OCI-LY1 (cell line): ENCODE results near the gene CELSR1.
"Not testable (repeated sequence)": the region's sequence is repeated elsewhere in the genome, so short reads cannot be mapped to it uniquely, and the experiment has no call there.

Experiments
- H2AFZ ChIP-seq: fragments of 200-600 bp; sonication (generic), shearing (Covaris generic); 2 replicates; pipeline ENCODE4 v1.6.0; 2014; ENCODE audit warnings: antibody characterized with exemption, mild to moderate bottlenecking, low read length
- H3F3A ChIP-seq: fragments of 200-600 bp; sonication (generic), shearing (Covaris generic); 2 replicates; pipeline ENCODE4 v1.6.0; 2014; ENCODE audit warnings: mild to moderate bottlenecking, antibody characterized with exemption, low read length, moderate library complexity; ENCODE audit not compliant: insufficient read depth
- H3K27ac ChIP-seq: fragments of 200-600 bp; sonication (generic); 2 replicates; pipeline ENCODE4 v1.5.1; 2014; ENCODE audit warnings: low read length, mixed run types, mild to moderate bottlenecking, low read depth; ENCODE audit not compliant: poor library complexity, severe bottlenecking
- H3K27me3 ChIP-seq: fragments of 200-600 bp; sonication (generic); 2 replicates; pipeline ENCODE4 v1.6.0; 2014; ENCODE audit warnings: antibody characterized with exemption, mild to moderate bottlenecking, low read length, moderate library complexity; ENCODE audit not compliant: insufficient read depth
- H3K36me3 ChIP-seq: fragments of 200-600 bp; sonication (generic); 2 replicates; pipeline ENCODE4 v1.6.1; 2014; ENCODE audit warnings: mild to moderate bottlenecking, antibody characterized with exemption, low read length, moderate library complexity, mixed read lengths; ENCODE audit not compliant: insufficient read depth
- H3K4me1 ChIP-seq: fragments of 200-600 bp; sonication (generic); 2 replicates; pipeline ENCODE4 v1.5.1; 2014; ENCODE audit warnings: mild to moderate bottlenecking, low read length, moderate library complexity; ENCODE audit not compliant: insufficient read depth, severe bottlenecking
- H3K4me2 ChIP-seq: fragments of 200-600 bp; sonication (generic), shearing (Covaris generic); 2 replicates; pipeline ENCODE4 v1.6.1; 2014; ENCODE audit warnings: low read length
- H3K4me3 ChIP-seq: fragments of 200-600 bp; sonication (generic); 2 replicates; pipeline ENCODE4 v1.5.1; 2014; ENCODE audit warnings: low read length, low read depth, mild to moderate bottlenecking, mixed read lengths; ENCODE audit not compliant: poor library complexity, severe bottlenecking
- H3K79me2 ChIP-seq: fragments of 200-600 bp; shearing (Covaris generic); 2 replicates; pipeline ENCODE4 v1.6.1; 2016; ENCODE audit warnings: mixed run types, low read length, mixed read lengths; ENCODE audit not compliant: insufficient read depth
- H3K9ac ChIP-seq: fragments of 200-600 bp; sonication (generic), shearing (Covaris generic); 2 replicates; pipeline ENCODE4 v1.6.1; 2014; ENCODE audit warnings: mild to moderate bottlenecking, low read length, mixed read lengths
- H3K9me2 ChIP-seq: fragments of 200-600 bp; sonication (generic), shearing (Covaris generic); 2 replicates; pipeline ENCODE4 v1.6.1; 2014; ENCODE audit warnings: low read depth, mild to moderate bottlenecking, low read length, mixed read lengths
- H3K9me3 ChIP-seq: fragments of 200-600 bp; shearing (Covaris generic); 2 replicates; pipeline ENCODE4 v1.6.1; 2014; ENCODE audit warnings: low read length, mixed read lengths
- H4K20me1 ChIP-seq: fragments of 200-600 bp; sonication (generic), shearing (Covaris generic); 2 replicates; pipeline ENCODE4 v1.6.0; 2016; ENCODE audit warnings: mild to moderate bottlenecking, low read length; ENCODE audit not compliant: insufficient read depth
- EZH2 ChIP-seq: fragments of 200-600 bp; sonication (generic), shearing (Covaris generic); IDR thresholded peaks from 2 replicates; pipeline ENCODE4 v1.8.0; 2017; ENCODE audit warnings: borderline replicate concordance, mixed run types, mild to moderate bottlenecking, antibody characterized with exemption, low read length, moderate library complexity, mixed read lengths
- TF ChIP-seq, protein P1 (sequence below): fragments of 200-600 bp; sonication (generic), shearing (Covaris generic); IDR thresholded peaks from 2 replicates; pipeline ENCODE4 v1.5.1; 2017; ENCODE audit warnings: mild to moderate bottlenecking, antibody characterized with exemption, low read length, moderate library complexity, mixed read lengths

CELSR1 gene

DNA sequence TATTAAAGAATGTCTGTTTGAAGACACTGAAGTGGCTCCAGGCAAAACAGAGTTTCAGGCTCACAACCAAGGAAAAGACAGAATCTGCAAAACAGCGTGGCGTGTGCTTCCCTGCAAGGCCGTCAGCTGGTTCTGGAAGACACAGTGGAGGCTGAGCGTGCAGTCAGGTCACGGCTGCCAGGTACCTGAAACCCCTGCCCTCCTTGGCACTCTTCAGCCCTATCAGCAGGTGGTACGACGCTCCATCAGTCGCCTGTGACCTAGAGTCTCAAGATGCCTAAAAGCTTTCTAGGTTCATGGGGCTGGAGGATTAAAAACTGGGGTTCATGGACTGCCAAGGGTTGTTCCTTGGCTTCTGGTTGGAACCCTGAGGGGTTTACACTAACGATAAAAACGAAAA, 136.1 kb downstream of the CELSR1 start:
- no peaks in the 10 kb centered on the region; the same call in 1 of the 2 replicates for H3K36me3 ChIP-seq
- no peaks in the 10 kb centered on the region for H3K79me2 ChIP-seq
- no peak overlapping the region for H3K27ac ChIP-seq
- H3K9me3 ChIP-seq: no peaks in the 10 kb centered on the region
- no peak overlapping the region for H2AFZ ChIP-seq
- no peak overlapping the region for H3K4me2 ChIP-seq
- no peaks in the 10 kb centered on the region for H3K27me3 ChIP-seq
- H3K4me3 ChIP-seq: no peak overlapping the region
- no peaks in the 10 kb centered on the region for H3F3A ChIP-seq
- peaks cover 10% of the 10 kb centered on the region for H3K4me1 ChIP-seq
- H3K9me2 ChIP-seq: no peaks in the 10 kb centered on the region
- no peak overlapping the region for H3K9ac ChIP-seq
- H4K20me1 ChIP-seq: no peaks in the 10 kb centered on the region
- TF ChIP-seq EZH2: no peak
- TF ChIP-seq, protein P1, sequence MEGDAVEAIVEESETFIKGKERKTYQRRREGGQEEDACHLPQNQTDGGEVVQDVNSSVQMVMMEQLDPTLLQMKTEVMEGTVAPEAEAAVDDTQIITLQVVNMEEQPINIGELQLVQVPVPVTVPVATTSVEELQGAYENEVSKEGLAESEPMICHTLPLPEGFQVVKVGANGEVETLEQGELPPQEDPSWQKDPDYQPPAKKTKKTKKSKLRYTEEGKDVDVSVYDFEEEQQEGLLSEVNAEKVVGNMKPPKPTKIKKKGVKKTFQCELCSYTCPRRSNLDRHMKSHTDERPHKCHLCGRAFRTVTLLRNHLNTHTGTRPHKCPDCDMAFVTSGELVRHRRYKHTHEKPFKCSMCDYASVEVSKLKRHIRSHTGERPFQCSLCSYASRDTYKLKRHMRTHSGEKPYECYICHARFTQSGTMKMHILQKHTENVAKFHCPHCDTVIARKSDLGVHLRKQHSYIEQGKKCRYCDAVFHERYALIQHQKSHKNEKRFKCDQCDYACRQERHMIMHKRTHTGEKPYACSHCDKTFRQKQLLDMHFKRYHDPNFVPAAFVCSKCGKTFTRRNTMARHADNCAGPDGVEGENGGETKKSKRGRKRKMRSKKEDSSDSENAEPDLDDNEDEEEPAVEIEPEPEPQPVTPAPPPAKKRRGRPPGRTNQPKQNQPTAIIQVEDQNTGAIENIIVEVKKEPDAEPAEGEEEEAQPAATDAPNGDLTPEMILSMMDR: no peak

DNA sequence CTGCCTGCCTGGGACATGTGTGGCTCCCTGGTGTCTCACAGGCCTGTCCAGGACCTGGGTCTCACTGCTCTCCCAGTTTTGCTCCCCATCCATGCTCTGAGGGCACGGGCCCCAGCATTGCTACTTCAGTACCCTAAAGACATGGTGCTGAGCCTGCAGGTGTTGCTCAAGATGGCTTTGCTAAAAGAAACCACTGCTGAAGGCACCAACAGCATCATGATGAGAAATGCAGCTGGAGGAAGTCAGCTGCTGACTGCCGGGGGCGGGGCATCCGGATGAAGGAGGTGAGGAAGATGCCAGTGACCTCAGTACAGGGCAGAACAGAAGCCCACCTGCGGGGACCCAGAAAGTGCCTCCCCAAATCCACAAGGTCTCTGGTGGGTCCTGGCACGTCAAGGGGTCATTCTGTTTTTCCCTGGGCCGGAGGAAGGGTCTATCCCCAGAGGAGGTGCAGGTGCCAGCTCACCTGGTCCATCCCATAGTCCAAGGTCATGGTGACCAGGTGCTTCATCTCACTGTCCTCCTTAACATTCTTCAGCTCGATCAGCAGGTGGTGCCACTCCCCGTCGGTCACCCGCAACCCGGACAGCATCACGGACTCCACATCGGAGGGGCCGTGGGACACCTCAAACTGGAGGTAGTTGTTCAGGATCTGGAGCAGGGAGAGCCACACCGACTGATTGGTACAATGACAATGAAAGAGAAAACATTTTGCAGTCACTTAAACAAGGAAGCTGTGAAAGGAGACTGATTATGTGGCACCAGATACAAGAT, 138.0 kb downstream of the CELSR1 start:
- Histone ChIP-seq H3K4me1 (peaks cover 10% of the 10 kb centered on the region), H3K36me3 (no peaks in the 10 kb centered on the region; the same call in 1 of the 2 replicates), H3K27ac (no peak overlapping the region), H2AFZ (no peak overlapping the region), H3K4me2 (no peak overlapping the region), H3K27me3 (no peaks in the 10 kb centered on the region), H3K79me2 (no peaks in the 10 kb centered on the region), H3K4me3 (no peak overlapping the region), H3K9me2 (no peaks in the 10 kb centered on the region), H3K9me3 (no peaks in the 10 kb centered on the region), H4K20me1 (no peaks in the 10 kb centered on the region), H3K9ac (no peak overlapping the region), H3F3A (no peaks in the 10 kb centered on the region)
- TF ChIP-seq, protein P1: no peak
- TF ChIP-seq EZH2: no peak

DNA sequence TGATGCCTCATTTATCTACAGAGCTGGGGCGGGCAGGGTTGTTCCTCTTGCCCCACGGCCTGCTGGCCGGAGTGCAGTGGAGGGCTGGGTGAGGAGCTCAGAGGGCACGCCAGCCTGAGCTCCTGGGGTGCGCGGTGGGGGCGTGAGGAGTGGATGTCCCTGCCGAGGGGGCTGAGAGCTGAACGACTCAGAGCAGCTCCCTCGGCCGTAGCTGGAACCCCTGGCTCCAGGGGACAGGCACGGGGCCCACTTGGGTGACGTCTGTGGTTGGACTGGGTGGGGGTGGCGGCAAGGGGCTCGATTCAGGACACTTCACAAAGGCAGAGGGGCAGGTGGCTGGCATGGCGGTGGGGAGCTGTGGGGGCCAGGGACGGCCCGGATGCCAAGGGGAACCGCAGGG, 139.5 kb downstream of the CELSR1 start:
- Histone ChIP-seq H3K27ac (no peak overlapping the region), H3K4me3 (no peak overlapping the region), H3K4me1 (peaks cover 10% of the 10 kb centered on the region), H3F3A (no peaks in the 10 kb centered on the region), H3K9me3 (no peaks in the 10 kb centered on the region), H2AFZ (no peak overlapping the region), H3K79me2 (no peaks in the 10 kb centered on the region), H3K27me3 (no peaks in the 10 kb centered on the region), H3K9ac (no peak overlapping the region), H3K4me2 (no peak overlapping the region), H4K20me1 (no peaks in the 10 kb centered on the region), H3K36me3 (no peaks in the 10 kb centered on the region; the same call in 1 of the 2 replicates), H3K9me2 (no peaks in the 10 kb centered on the region)
- TF ChIP-seq EZH2: no peak

DNA sequence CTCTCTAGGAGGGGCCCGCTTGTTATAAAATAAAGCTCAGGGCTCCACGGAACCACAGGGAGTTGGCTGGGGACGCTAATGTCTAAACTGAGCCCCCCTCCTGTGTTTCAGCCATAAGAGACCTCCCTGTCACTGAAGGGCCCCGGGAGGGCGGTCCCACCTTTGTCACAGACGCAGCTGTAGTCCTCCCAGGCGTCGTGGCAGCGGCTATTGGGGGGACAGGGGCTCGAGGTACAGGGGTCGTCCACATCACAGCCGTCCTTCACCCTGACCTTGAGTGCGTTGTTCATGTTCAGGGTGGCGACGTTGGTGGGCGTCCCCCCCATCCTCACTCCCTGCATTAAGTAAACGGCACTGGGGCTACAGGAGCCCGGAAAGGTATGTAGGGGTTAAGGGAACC, 139.9 kb downstream of the CELSR1 start:
- TF ChIP-seq EZH2: no peak
- TF ChIP-seq, protein P1: no peak
- no peak overlapping the region for H3K27ac ChIP-seq

DNA sequence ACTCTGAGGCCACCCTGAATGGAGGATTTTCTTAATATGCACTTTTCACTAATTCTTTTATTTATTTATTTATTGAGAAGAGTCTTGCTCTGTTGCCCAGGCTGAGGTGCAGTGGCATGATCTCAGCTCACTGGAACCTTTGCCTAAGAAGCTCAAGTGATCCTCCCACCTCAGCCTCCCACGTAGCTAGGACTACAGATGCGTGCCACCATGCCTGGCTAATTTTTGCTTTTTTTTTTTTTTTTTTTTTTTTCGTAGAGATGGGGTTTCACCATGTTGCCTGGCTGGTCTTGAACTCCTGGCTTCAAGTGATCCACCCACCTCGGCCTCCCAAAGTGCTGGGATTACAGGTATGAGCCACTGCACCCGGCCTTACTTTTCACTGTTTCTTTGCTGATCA, 140.4 kb downstream of the CELSR1 start:
- H3K4me3 ChIP-seq, H3K79me2 ChIP-seq, H3K9ac ChIP-seq, H3F3A ChIP-seq, H4K20me1 ChIP-seq, H3K4me2 ChIP-seq, H3K9me3 ChIP-seq, H3K9me2 ChIP-seq, H3K27ac ChIP-seq, H3K27me3 ChIP-seq, H2AFZ ChIP-seq, H3K36me3 ChIP-seq: not testable (repeated sequence)
- H3K4me1 ChIP-seq: peaks cover 10% of the 10 kb centered on the region

More for the DNA sequence above, 139.9 kb downstream of the CELSR1 start:
- no peak overlapping the region for H3K4me2 ChIP-seq
- no peak overlapping the region for H3K9ac ChIP-seq
- no peaks in the 10 kb centered on the region for H3K27me3 ChIP-seq
- H3F3A ChIP-seq: no peaks in the 10 kb centered on the region
- H3K9me2 ChIP-seq: no peaks in the 10 kb centered on the region
- H3K4me1 ChIP-seq: peaks cover 10% of the 10 kb centered on the region
- H2AFZ ChIP-seq: no peak overlapping the region
- no peaks in the 10 kb centered on the region for H3K79me2 ChIP-seq
- H4K20me1 ChIP-seq: no peaks in the 10 kb centered on the region
- no peaks in the 10 kb centered on the region for H3K9me3 ChIP-seq
- no peak overlapping the region for H3K4me3 ChIP-seq
- no peaks in the 10 kb centered on the region; the same call in 1 of the 2 replicates for H3K36me3 ChIP-seq
